ENCODE measurements around the gene CDH20. TPM values are rescaled to one million over a fixed set of nuclear protein-coding genes. Genes with fewer than 3 reads are reported as not detected.

The CDH20 gene
- total RNA-seq, 2 donors from 2014 or later, result not detected

DNA sequence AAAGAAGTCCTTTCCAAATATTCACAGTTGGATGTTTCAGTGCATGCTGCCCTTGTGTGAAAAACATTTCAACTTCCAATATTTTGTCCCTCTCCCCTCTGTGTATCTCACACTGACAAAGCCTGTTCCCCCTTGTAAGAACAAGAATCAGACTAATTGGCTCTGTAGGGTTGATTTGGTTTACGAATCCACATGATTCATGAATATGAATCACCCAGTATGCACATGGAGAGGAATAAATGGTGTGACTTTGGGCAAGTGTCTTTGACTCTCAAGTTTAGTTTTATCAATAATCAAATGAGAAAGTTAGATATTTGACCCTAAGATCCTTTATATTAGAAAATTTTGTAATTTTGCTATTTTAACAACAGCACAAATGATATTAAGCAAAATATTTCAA, 9.3 kb upstream of the CDH20 start:
- no peak overlapping the region for H3K27ac ChIP-seq
- no peak for DNase-seq
- TF ChIP-seq, protein P1, sequence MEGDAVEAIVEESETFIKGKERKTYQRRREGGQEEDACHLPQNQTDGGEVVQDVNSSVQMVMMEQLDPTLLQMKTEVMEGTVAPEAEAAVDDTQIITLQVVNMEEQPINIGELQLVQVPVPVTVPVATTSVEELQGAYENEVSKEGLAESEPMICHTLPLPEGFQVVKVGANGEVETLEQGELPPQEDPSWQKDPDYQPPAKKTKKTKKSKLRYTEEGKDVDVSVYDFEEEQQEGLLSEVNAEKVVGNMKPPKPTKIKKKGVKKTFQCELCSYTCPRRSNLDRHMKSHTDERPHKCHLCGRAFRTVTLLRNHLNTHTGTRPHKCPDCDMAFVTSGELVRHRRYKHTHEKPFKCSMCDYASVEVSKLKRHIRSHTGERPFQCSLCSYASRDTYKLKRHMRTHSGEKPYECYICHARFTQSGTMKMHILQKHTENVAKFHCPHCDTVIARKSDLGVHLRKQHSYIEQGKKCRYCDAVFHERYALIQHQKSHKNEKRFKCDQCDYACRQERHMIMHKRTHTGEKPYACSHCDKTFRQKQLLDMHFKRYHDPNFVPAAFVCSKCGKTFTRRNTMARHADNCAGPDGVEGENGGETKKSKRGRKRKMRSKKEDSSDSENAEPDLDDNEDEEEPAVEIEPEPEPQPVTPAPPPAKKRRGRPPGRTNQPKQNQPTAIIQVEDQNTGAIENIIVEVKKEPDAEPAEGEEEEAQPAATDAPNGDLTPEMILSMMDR (IDR thresholded peaks at IDR 0.05), result no peak
- intact Hi-C loops (cut with DNase I), result loop anchor here (2.0 kb wide), 1 partner anchor 179 kb away; no protein-coding TSS in a partner anchor
- no peaks in the 10 kb centered on the region for H3K4me1 ChIP-seq
- no peaks in the 10 kb centered on the region for H3K9me3 ChIP-seq
- H3K27me3 ChIP-seq, result no peaks in the 10 kb centered on the region
- no peak overlapping the region for H3K4me3 ChIP-seq
- no peak overlapping the region for H3K9ac ChIP-seq (ENCODE audit: low read depth in 2 of 2, low read length in 2 of 2)
- no peaks in the 10 kb centered on the region for H3K36me3 ChIP-seq

DNA sequence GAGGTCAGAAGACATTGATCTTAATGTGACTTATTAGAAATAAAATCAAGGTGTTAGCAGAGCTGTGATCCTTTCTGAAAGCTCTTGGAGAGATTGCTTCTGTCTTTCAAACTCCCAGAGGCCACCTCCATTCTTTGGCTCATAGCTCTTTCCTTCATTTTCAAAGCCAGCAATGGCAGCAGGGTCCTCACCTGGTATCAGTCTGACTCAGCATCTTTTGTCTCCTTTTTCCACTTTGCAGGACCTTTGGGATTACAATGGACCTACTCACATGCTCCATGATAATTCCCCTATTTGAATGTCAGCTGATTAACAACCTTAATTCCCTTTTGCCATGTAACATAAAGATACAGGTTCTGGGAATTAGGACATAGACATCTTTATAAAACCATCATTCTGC, 6.8 kb upstream of the CDH20 start:
- Histone ChIP-seq H3K27ac (no peak overlapping the region), H3K36me3 (no peaks in the 10 kb centered on the region), H3K9ac (ENCODE audit: low read depth in 2 of 2, low read length in 2 of 2) (no peak overlapping the region), H3K4me3 (no peak overlapping the region), H3K4me1 (no peaks in the 10 kb centered on the region), H3K27me3 (no peaks in the 10 kb centered on the region), H3K9me3 (no peaks in the 10 kb centered on the region)
- intact Hi-C loops (cut with DNase I), result no loop called here
- TF ChIP-seq, protein P1 (IDR thresholded peaks at IDR 0.05), result no peak
- DNase-seq, result no peak

DNA sequence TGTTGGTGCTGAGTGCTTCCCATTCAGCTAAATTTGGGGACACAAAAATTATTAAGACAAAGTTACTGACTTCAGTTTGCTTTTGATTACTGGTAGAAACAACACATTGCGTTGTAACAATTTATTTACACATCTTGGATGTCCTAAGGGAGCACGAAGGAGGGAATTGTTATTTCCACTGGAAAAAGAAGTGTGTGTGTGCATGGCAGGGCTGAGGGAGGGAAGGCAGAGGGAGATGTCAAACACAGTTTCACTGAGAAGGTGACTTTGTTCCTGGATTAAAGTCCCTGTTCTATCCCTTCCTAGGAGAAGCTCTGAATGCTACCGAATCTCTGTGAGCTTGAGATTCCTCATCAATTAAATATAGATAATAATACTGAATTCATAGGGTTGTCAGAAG, 3.8 kb upstream of the CDH20 start:
- H3K9me3 ChIP-seq, result no peaks in the 10 kb centered on the region
- TF ChIP-seq, protein P1 (IDR thresholded peaks at IDR 0.05), result no peak
- H3K36me3 ChIP-seq, result no peaks in the 10 kb centered on the region
- no peak overlapping the region for H3K9ac ChIP-seq (ENCODE audit: low read depth in 2 of 2, low read length in 2 of 2)
- H3K4me3 ChIP-seq, result no peak overlapping the region
- DNase-seq, result no peak
- intact Hi-C loops (cut with DNase I), result no loop called here
- peaks cover 14% of the 10 kb centered on the region for H3K27me3 ChIP-seq
- no peaks in the 10 kb centered on the region for H3K4me1 ChIP-seq
- no peak overlapping the region for H3K27ac ChIP-seq

DNA sequence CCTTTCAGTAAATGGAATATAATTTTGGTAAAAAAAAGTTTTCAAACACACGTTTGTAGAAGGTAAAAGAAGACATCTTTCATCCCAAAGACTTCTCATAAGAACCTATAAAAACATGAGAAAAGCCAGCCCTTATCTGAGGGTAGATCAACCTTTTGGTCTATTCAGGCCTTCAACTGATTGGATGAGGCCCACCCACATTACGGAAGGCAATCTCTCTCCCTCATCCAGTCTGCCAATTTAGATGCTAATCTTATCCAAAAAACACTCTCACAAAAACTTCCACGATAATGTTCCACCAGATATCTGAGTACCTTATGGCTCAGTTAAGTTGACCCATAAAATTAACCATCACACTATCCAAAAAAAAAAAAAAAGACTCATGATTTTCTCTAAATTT, 2.2 kb upstream of the CDH20 start:
- H3K36me3 ChIP-seq, result no peaks in the 10 kb centered on the region
- no peak overlapping the region for H3K27ac ChIP-seq
- H3K4me3 ChIP-seq, result no peak overlapping the region
- no peaks in the 10 kb centered on the region for H3K9me3 ChIP-seq
- intact Hi-C loops (cut with DNase I), result no loop called here
- no peak for DNase-seq
- peaks cover 16% of the 10 kb centered on the region for H3K27me3 ChIP-seq
- no peaks in the 10 kb centered on the region for H3K4me1 ChIP-seq
- TF ChIP-seq, protein P1 (IDR thresholded peaks at IDR 0.05), result no peak
- H3K9ac ChIP-seq (ENCODE audit: low read depth in 2 of 2, low read length in 2 of 2), result no peak overlapping the region

DNA sequence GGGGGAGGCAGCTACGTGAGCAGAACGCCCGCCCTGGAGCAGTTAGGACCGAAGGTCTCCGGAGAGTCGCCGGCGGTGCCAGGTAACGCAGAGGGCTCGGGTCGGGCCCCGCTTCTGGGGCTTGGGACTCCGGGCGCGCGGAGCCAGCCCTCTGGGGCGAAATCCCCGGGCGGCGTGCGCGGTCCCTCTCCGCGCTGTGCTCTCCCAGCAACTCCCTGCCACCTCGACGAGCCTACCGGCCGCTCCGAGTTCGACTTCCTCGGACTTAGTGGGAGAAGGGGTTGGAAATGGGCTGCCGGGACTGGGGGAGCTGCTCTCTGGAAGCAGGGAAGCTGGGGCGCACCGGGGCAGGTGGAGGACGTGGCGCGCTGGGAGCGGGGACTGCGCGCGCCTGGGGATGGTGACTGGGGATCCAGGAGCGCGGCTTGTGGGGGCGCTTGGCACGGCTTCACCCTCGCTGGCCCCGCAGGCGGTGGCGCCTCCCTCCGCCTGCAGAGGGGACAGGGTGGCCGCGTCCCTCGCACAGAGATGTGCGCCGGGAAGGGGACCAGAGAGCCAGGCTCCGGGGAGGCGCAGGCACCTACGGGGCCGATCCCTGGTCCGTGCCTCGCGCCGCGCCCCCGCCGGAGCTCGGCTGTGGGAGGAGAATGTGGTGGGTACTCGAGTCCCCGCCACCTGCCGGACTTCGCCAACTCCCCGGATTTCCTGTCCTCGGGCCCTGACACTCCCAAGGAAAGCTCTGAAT, 688 bp downstream of the CDH20 start:
- intact Hi-C loops (cut with DNase I), result no loop called here
- no peak for DNase-seq
- no peaks in the 10 kb centered on the region for H3K4me1 ChIP-seq
- no peaks in the 10 kb centered on the region for H3K36me3 ChIP-seq
- H3K9me3 ChIP-seq, result no peaks in the 10 kb centered on the region
- H3K4me3 ChIP-seq, result peak overlapping the region; percentile 6
- H3K9ac ChIP-seq (ENCODE audit: low read depth in 2 of 2, low read length in 2 of 2), result no peak overlapping the region
- no peak overlapping the region for H3K27ac ChIP-seq
- TF ChIP-seq, protein P1 (IDR thresholded peaks at IDR 0.05), result no peak
- H3K27me3 ChIP-seq, result peaks cover 16% of the 10 kb centered on the region

Data from colonic mucosa (tissue), 4 donors.